HG02678 (cell line): ENCODE results near the gene NOM1.
"Not testable (repeated sequence)": the region's sequence is repeated elsewhere in the genome, so short reads cannot be mapped to it uniquely, and the experiment has no call there.

Experiments
- ATAC-seq: cut with Tn5 transposase; IDR thresholded peaks from one replicate; pipeline ENCODE4 v1.9.1; 2021; ENCODE audit warnings: mild to moderate bottlenecking, moderate library complexity; ENCODE audit not compliant: unreplicated experiment

Gene NOM1

GRCh38 chr7:156940421-156941122, 8.9 kb upstream of the NOM1 start:
- ATAC-seq, result no peak

- no peak for ATAC-seq
These were observed 7.9 kb upstream of the NOM1 start for GRCh38 chr7:156941393-156942182.

- no peak for ATAC-seq
These were observed 6.8 kb upstream of the NOM1 start for GRCh38 chr7:156942708-156943090.

- ATAC-seq, result no peak
These were observed 6.1 kb upstream of the NOM1 start for GRCh38 chr7:156943091-156944041.

GRCh38 chr7:156944876-156945275, 4.6 kb upstream of the NOM1 start:
- ATAC-seq, result no peak

- no peak for ATAC-seq
These were observed 2.2 kb upstream of the NOM1 start for GRCh38 chr7:156947120-156947843.

- ATAC-seq, result no peak
These were observed 1.2 kb upstream of the NOM1 start for GRCh38 chr7:156948361-156948760.

GRCh38 chr7:156950381-156950858, 908 bp downstream of the NOM1 start:
- ATAC-seq, result no peak

- ATAC-seq, result not testable (repeated sequence)
These were observed 3.7 kb downstream of the NOM1 start for GRCh38 chr7:156953215-156953614.

GRCh38 chr7:156954941-156955340, 5.4 kb downstream of the NOM1 start:
- no peak for ATAC-seq

GRCh38 chr7:156956727-156957126, 7.2 kb downstream of the NOM1 start:
- ATAC-seq, result no peak

- ATAC-seq, result no peak
These were observed 12.6 kb downstream of the NOM1 start for GRCh38 chr7:156962145-156962544.

- ATAC-seq, result no peak
These were observed 13.4 kb downstream of the NOM1 start for GRCh38 chr7:156962897-156963296.

- no peak for ATAC-seq
These were observed 14.0 kb downstream of the NOM1 start for GRCh38 chr7:156963472-156963871.

GRCh38 chr7:156964971-156965370, 15.5 kb downstream of the NOM1 start:
- no peak for ATAC-seq

- ATAC-seq, result no peak
These were observed 16.9 kb downstream of the NOM1 start for GRCh38 chr7:156966387-156966786.

- ATAC-seq, result no peak
These were observed 18.7 kb downstream of the NOM1 start for GRCh38 chr7:156968183-156968582.

GRCh38 chr7:156969972-156970420, 20.5 kb downstream of the NOM1 start:
- no peak for ATAC-seq

GRCh38 chr7:156975620-156976019, 26.1 kb downstream of the NOM1 start:
- ATAC-seq, result no peak

GRCh38 chr7:156979007-156979606, 29.6 kb downstream of the NOM1 start:
- no peak for ATAC-seq
